Common myeloid progenitor, CD34-positive (primary cell): ENCODE data around the gene VAMP2.

Source experiments
- CTCF ChIA-PET: fragments of 350-600 bp; sonication (Branson Sonifier 250); formaldehyde crosslinking; loops from one replicate; lab custom pipeline; 2021; ENCODE audit warnings: antibody characterized with exemption; lab: Charles Lee
- POLR2A ChIA-PET: fragments of 350-600 bp; sonication (Branson Sonifier 250); formaldehyde crosslinking; loops from one replicate; lab custom pipeline; 2021; ENCODE audit warnings: antibody characterized with exemption; lab: Charles Lee
- DNase-seq, 3 donors: peaks; one replicate each; pipeline versions ENCODE4 v3.0.0 to v3.0.0-alpha.2; 2013
- H3K27ac ChIP-seq, 2 experiments: 1 replicate in 1 of 2; 2 replicates in 1 of 2; pipeline ENCODE4 v1.7.0; 2013; ENCODE audit warnings: inconsistent platforms in 2 of 2, low read length in 2 of 2, mild to moderate bottlenecking in 2 of 2, low read depth in 1 of 2, moderate library complexity in 1 of 2; ENCODE audit not compliant: severe bottlenecking in 2 of 2, insufficient read depth in 1 of 2, poor library complexity in 1 of 2
- H3K27me3 ChIP-seq, 5 experiments: replicated peaks in 2 of 5; 1 replicate in 3 of 5; 2 replicates in 2 of 5; pipeline versions ENCODE4 v1.6.1 to v1.7.0; 2013; ENCODE audit warnings: low read length in 4 of 5, mild to moderate bottlenecking in 2 of 5, moderate library complexity in 2 of 5, inconsistent platforms in 1 of 5; ENCODE audit not compliant: insufficient read depth in 5 of 5, control insufficient read depth in 4 of 5
- H3K36me3 ChIP-seq, 4 experiments: 1 replicate in 2 of 4; 2 replicates in 2 of 4; pipeline versions ENCODE4 v1.6.1 to v1.7.0; 2013; ENCODE audit warnings: low read length in 3 of 4, control low read depth in 1 of 4, mild to moderate bottlenecking in 1 of 4; ENCODE audit not compliant: control insufficient read depth in 4 of 4, insufficient read depth in 4 of 4
- H3K4me1 ChIP-seq, 4 experiments: 1 replicate in 3 of 4; 2 replicates in 1 of 4; pipeline versions ENCODE4 v1.6.1 to v1.7.1; 2013; ENCODE audit warnings: low read length in 3 of 4, mild to moderate bottlenecking in 3 of 4, control low read depth in 1 of 4, inconsistent platforms in 1 of 4, moderate library complexity in 1 of 4; ENCODE audit not compliant: control insufficient read depth in 4 of 4, insufficient read depth in 4 of 4; ENCODE audit errors: control extremely low read depth in 1 of 4
- H3K4me3 ChIP-seq, 7 experiments: 1 replicate in 4 of 7; 2 replicates in 3 of 7; pipeline versions ENCODE4 v1.5.1 to v1.7.0; 2013; ENCODE audit warnings: mild to moderate bottlenecking in 7 of 7, low read length in 6 of 7, moderate library complexity in 6 of 7, inconsistent platforms in 2 of 7, low read depth in 2 of 7, control low read depth in 1 of 7; ENCODE audit not compliant: insufficient read depth in 4 of 7, control insufficient read depth in 1 of 7; ENCODE audit errors: extremely low read depth in 1 of 7
- H3K9me3 ChIP-seq, 5 experiments: 1 replicate in 4 of 5; 2 replicates in 1 of 5; pipeline versions ENCODE4 v1.6.1 to v1.7.1; 2013; ENCODE audit warnings: low read length in 4 of 5, mild to moderate bottlenecking in 2 of 5, inconsistent platforms in 1 of 5, low read depth in 1 of 5, moderate library complexity in 1 of 5; ENCODE audit not compliant: control insufficient read depth in 4 of 5, insufficient read depth in 2 of 5; ENCODE audit errors: control extremely low read depth in 1 of 5
- WGBS: methylation state at CpG from one replicate; pipeline ENCODE4 v1.1.5; 2013; ENCODE audit not compliant: insufficient coverage; 5-methylcytosine and 5-hydroxymethylcytosine counted together

Gene VAMP2

GRCh38 chr17:8187517-8188262 is 24.9 kb upstream of the VAMP2 start:
- Histone ChIP-seq H3K36me3 (no peaks in the 10 kb centered on the region), H3K4me1 (peaks cover 15 to 51% (median 45%) of the 10 kb centered on the region in 4 experiments), H3K4me3 (peak overlapping the region in 6 of 7 experiments; percentile 79 to 92 (median 81)), H3K27me3 (no peaks in the 10 kb centered on the region), H3K27ac (peak overlapping the region in 1 of 2 experiments; percentile 77), H3K9me3 (no peaks in the 10 kb centered on the region)
- CTCF ChIA-PET, result interaction anchor here (0.7 to 2.9 kb wide), 13 partner anchors 8 to 111 kb away, joined by 3 to 17 read pairs (median 4); partner anchors contain the start of gene AURKB
- WGBS, result 0% methylated on average over 22 of the region's 25 CpGs
- POLR2A ChIA-PET, result interaction anchor here (0.7 to 6.2 kb wide), 7 partner anchors 11 to 60 kb away, joined by 3 to 56 read pairs (median 4); partner anchors contain the start of genes AURKB and CTC1
- DNase-seq, result peak; percentile 97 to 99 (median 99)

GRCh38 chr17:8186787-8187516 is 24.2 kb upstream of the VAMP2 start:
- H3K27ac ChIP-seq, result peak overlapping the region; percentile 33 to 77
- peak; percentile 94 to 96 (median 94) for DNase-seq
- H3K36me3 ChIP-seq, result no peaks in the 10 kb centered on the region
- H3K4me1 ChIP-seq, result peaks cover 12 to 46% (median 39%) of the 10 kb centered on the region in 4 experiments
- WGBS, result under 1% methylated on average over 30 of the region's 32 CpGs
- no peaks in the 10 kb centered on the region for H3K9me3 ChIP-seq
- ChIA-PET POLR2A (interaction anchor here (0.7 to 6.2 kb wide), 10 partner anchors 10 to 64 kb away, joined by 3 to 56 read pairs (median 4); partner anchors contain the start of genes AURKB and CTC1), CTCF (interaction anchor here (0.7 to 2.9 kb wide), 10 partner anchors 14 to 71 kb away, joined by 3 to 17 read pairs (median 4); partner anchors contain the start of gene AURKB)
- peak overlapping the region; percentile 74 to 92 (median 80) for H3K4me3 ChIP-seq
- no peaks in the 10 kb centered on the region for H3K27me3 ChIP-seq

GRCh38 chr17:8186446-8186786 is 23.7 kb upstream of the VAMP2 start:
- no peak for DNase-seq
- 0% methylated on average over 18 of the region's 23 CpGs for WGBS
- POLR2A ChIA-PET, result interaction anchor here (0.8 to 6.2 kb wide), 8 partner anchors 10 to 66 kb away, joined by 3 to 56 read pairs (median 3); partner anchors contain the start of gene TMEM107
- no peaks in the 10 kb centered on the region for H3K27me3 ChIP-seq
- H3K9me3 ChIP-seq, result no peaks in the 10 kb centered on the region
- H3K4me1 ChIP-seq, result peaks cover 12 to 41% (median 33%) of the 10 kb centered on the region in 4 experiments
- peak overlapping the region; percentile 33 to 77 for H3K27ac ChIP-seq
- H3K4me3 ChIP-seq, result peak overlapping the region; percentile 74 to 92 (median 80)
- H3K36me3 ChIP-seq, result no peaks in the 10 kb centered on the region
- CTCF ChIA-PET, result interaction anchor here (0.9 to 2.8 kb wide), 7 partner anchors 8 to 70 kb away, joined by 3 to 13 read pairs (median 4); no protein-coding TSS in a partner anchor

GRCh38 chr17:8185582-8186445 is 23.1 kb upstream of the VAMP2 start:
- Histone ChIP-seq H3K4me3 (peak overlapping the region; percentile 74 to 92 (median 80)), H3K4me1 (peaks cover 12 to 35% (median 30%) of the 10 kb centered on the region in 4 experiments), H3K27me3 (no peaks in the 10 kb centered on the region), H3K9me3 (no peaks in the 10 kb centered on the region), H3K27ac (peak overlapping the region; percentile 33 to 77), H3K36me3 (no peaks in the 10 kb centered on the region)
- WGBS, result under 1% methylated on average over 32 of the region's 44 CpGs
- ChIA-PET CTCF (interaction anchor here (0.5 to 2.8 kb wide), 9 partner anchors 8 to 92 kb away, joined by 3 to 13 read pairs (median 4); no protein-coding TSS in a partner anchor), POLR2A (interaction anchor here (0.6 to 6.2 kb wide), 10 partner anchors 9 to 66 kb away, joined by 3 to 56 read pairs (median 3); partner anchors contain the start of gene TMEM107)
- peak; percentile 82 to 89 (median 87) for DNase-seq

GRCh38 chr17:8176998-8177731 is 14.4 kb upstream of the VAMP2 start:
- CTCF ChIA-PET, result interaction anchor here (1.0 to 1.5 kb wide), 2 partner anchors 16 to 46 kb away, joined by 3 to 4 read pairs; no protein-coding TSS in a partner anchor
- Histone ChIP-seq H3K27me3 (no peaks in the 10 kb centered on the region), H3K27ac (peak overlapping the region in 1 of 2 experiments; percentile 81), H3K4me1 (peaks cover 8 to 42% (median 33%) of the 10 kb centered on the region in 4 experiments), H3K36me3 (no peaks in the 10 kb centered on the region), H3K4me3 (peak overlapping the region in 5 of 7 experiments; percentile 67 to 89 (median 79)), H3K9me3 (no peaks in the 10 kb centered on the region)
- POLR2A ChIA-PET, result interaction anchor here (0.8 to 1.2 kb wide), 4 partner anchors 9 to 46 kb away, joined by 3 to 5 read pairs (median 4); no protein-coding TSS in a partner anchor
- no peak for DNase-seq
- WGBS, result 95% methylated on average over 12 of the region's 19 CpGs
